ENCODE results near the gene NMD3. TPM values are rescaled to one million over a fixed set of nuclear protein-coding genes. Genes with fewer than 3 reads are reported as not detected.

The NMD3 gene
- total RNA-seq, 3 donors from 2014 or later (not counting 1 experiment from before 2014, with no cell fraction given), result 40.7 to 51.1 (median 43.6) TPM

Other genes starting within 250 kb of the NMD3 start
- gene B3GALNT1, start 116.0 kb upstream of the NMD3 start, total RNA-seq, result 1 to 10 TPM; 2.0 to 4.3 (median 2.5) TPM
- 10 to 100 TPM in 2 of 3 donors, 1 to 10 TPM in 1; 7.3 to 14.1 (median 11.1) TPM for gene SPTSSB, start 150.2 kb downstream of the NMD3 start, total RNA-seq

All from natural killer cell (primary cell).